ENCODE measurements around the gene NDUFS1. TPM values are rescaled to one million over a fixed set of nuclear protein-coding genes. Genes with fewer than 3 reads are reported as not detected.

Gene NDUFS1
- polyA plus RNA-seq, 1 of the 3 experiments (the other 2 are of a cell fraction): 54.8 TPM

DNA sequence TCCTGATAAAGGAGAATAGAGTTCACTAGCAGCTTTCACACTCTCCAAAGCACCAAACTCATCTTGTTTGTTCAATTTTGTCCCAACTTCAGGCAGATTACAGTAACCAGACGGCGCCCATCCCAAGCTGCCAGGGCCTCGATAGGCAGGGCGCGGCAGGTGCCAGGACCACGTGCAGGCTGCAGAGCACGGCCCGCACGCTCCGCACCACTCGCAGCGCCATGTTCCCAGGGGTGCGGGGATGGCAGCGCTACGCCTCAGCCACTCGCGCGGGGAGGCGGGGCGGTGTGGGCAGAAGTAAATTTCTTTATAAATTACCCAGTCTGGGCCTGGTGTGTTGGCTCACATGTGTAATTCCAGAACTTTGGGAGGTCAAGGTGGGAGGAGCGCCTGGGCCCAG, 43.0 kb downstream of the NDUFS1 start:
- Histone ChIP-seq H3K4me1 (ENCODE audit: control insufficient read depth in 1 of 2, insufficient read depth in 2 of 2, low read depth in 1 of 2, low read length in 1 of 2) (no peaks in the 10 kb centered on the region), H4K20me1 (ENCODE audit: insufficient read depth) (no peaks in the 10 kb centered on the region), H3K9me3 (no peaks in the 10 kb centered on the region), H3K4me2 (no peak overlapping the region), H3K9me2 (no peaks in the 10 kb centered on the region), H3K79me2 (ENCODE audit: insufficient read depth) (no peaks in the 10 kb centered on the region), H2AFZ (ENCODE audit: low read depth) (no peak overlapping the region), H3K4me3 (ENCODE audit: low read depth in 2 of 2, low read length in 1 of 2) (no peak overlapping the region), H3K9ac (no peak overlapping the region), H3F3A (replicated peaks; ENCODE audit: insufficient read depth) (no peaks in the 10 kb centered on the region), H3K27me3 (ENCODE audit: insufficient read depth) (no peaks in the 10 kb centered on the region), H3K27ac (ENCODE audit: low read depth in 2 of 2, low read length in 1 of 2) (no peak overlapping the region), H3K36me3 (replicated peaks in 1 of 2; ENCODE audit: control insufficient read depth in 1 of 2, insufficient read depth in 2 of 2, low read length in 1 of 2) (peaks cover 11 to 46% of the 10 kb centered on the region in 2 experiments)
- POLR2A ChIA-PET: no interaction called here
- WGBS (ENCODE audit: low lambda C conversion rate): 96% methylated on average over 19 of the region's 21 CpGs
- no peak for DNase-seq
- CTCF ChIA-PET: no interaction called here
- TF ChIP-seq, protein P1, sequence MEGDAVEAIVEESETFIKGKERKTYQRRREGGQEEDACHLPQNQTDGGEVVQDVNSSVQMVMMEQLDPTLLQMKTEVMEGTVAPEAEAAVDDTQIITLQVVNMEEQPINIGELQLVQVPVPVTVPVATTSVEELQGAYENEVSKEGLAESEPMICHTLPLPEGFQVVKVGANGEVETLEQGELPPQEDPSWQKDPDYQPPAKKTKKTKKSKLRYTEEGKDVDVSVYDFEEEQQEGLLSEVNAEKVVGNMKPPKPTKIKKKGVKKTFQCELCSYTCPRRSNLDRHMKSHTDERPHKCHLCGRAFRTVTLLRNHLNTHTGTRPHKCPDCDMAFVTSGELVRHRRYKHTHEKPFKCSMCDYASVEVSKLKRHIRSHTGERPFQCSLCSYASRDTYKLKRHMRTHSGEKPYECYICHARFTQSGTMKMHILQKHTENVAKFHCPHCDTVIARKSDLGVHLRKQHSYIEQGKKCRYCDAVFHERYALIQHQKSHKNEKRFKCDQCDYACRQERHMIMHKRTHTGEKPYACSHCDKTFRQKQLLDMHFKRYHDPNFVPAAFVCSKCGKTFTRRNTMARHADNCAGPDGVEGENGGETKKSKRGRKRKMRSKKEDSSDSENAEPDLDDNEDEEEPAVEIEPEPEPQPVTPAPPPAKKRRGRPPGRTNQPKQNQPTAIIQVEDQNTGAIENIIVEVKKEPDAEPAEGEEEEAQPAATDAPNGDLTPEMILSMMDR (IDR thresholded peaks at IDR 0.05): no peak
- TF ChIP-seq, protein P2, sequence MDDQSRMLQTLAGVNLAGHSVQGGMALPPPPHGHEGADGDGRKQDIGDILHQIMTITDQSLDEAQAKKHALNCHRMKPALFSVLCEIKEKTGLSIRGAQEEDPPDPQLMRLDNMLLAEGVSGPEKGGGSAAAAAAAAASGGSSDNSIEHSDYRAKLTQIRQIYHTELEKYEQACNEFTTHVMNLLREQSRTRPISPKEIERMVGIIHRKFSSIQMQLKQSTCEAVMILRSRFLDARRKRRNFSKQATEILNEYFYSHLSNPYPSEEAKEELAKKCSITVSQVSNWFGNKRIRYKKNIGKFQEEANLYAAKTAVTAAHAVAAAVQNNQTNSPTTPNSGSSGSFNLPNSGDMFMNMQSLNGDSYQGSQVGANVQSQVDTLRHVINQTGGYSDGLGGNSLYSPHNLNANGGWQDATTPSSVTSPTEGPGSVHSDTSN (IDR thresholded peaks at IDR 0.05): no peak
- TF ChIP-seq NRF1 (IDR thresholded peaks at IDR 0.05; ENCODE audit: low read depth, low read length) (no peak), MEF2A (IDR thresholded peaks at IDR 0.05; ENCODE audit: borderline replicate concordance, low read depth) (no peak)

DNA sequence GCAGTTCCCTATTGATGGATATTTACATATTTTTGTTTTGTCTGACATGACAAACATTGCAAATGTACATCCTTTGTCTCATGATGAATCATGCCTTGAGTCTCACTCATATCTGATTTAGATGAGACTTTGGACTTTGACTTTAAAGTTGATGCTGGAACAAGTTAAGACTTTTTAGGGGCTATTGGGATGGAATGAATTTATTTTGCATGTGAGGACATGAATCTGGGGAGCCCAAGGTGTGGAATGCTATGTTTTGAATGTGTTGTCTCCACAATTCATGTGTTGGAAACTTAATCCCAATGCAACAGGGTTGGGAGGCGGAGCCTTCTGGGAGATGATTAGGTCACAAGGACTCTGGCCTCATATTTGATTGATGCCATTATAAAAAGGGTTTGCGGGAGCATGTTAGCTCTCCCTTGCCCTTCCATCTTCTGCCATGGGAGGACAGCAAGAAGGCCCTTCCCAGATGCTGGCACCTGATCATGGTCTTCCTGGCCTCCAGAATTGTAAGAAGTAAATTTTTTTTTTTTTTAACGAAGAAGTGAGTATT, 44.1 kb downstream of the NDUFS1 start:
- Histone ChIP-seq H3K79me2 (ENCODE audit: insufficient read depth) (no peaks in the 10 kb centered on the region), H3K9ac (no peak overlapping the region), H3K4me3 (ENCODE audit: low read depth in 2 of 2, low read length in 1 of 2) (no peak overlapping the region), H3K27me3 (ENCODE audit: insufficient read depth) (no peaks in the 10 kb centered on the region), H3K4me1 (ENCODE audit: control insufficient read depth in 1 of 2, insufficient read depth in 2 of 2, low read depth in 1 of 2, low read length in 1 of 2) (no peaks in the 10 kb centered on the region), H3F3A (replicated peaks; ENCODE audit: insufficient read depth) (no peaks in the 10 kb centered on the region), H2AFZ (ENCODE audit: low read depth) (no peak overlapping the region), H4K20me1 (ENCODE audit: insufficient read depth) (no peaks in the 10 kb centered on the region), H3K9me2 (no peaks in the 10 kb centered on the region), H3K9me3 (no peaks in the 10 kb centered on the region), H3K36me3 (replicated peaks in 1 of 2; ENCODE audit: control insufficient read depth in 1 of 2, insufficient read depth in 2 of 2, low read length in 1 of 2) (peaks cover 3 to 35% of the 10 kb centered on the region in 2 experiments), H3K4me2 (no peak overlapping the region), H3K27ac (ENCODE audit: low read depth in 2 of 2, low read length in 1 of 2) (no peak overlapping the region)
- TF ChIP-seq YY1 (IDR thresholded peaks at IDR 0.05; ENCODE audit: low read depth) (no peak), MEF2A (IDR thresholded peaks at IDR 0.05; ENCODE audit: borderline replicate concordance, low read depth) (no peak), ELF1 (IDR thresholded peaks at IDR 0.05) (no peak), RCOR1 (IDR thresholded peaks at IDR 0.05; ENCODE audit: low read length) (no peak), CHD2 (IDR thresholded peaks at IDR 0.05; ENCODE audit: low read length, partially characterized antibody) (no peak), RFX5 (IDR thresholded peaks at IDR 0.05; ENCODE audit: low read length) (no peak), TAF1 (IDR thresholded peaks at IDR 0.05; ENCODE audit: borderline replicate concordance, low read depth, low read length) (no peak), TCF12 (IDR thresholded peaks at IDR 0.05) (no peak), FOSL2 (IDR thresholded peaks at IDR 0.05; ENCODE audit: borderline replicate concordance, low read depth) (no peak), FOXM1 (IDR thresholded peaks at IDR 0.05; ENCODE audit: low read depth) (no peak), RAD21 (IDR thresholded peaks at IDR 0.05; ENCODE audit: low read length) (no peak), POLR2AphosphoS5 (IDR thresholded peaks at IDR 0.05; ENCODE audit: low read depth, low read length) (no peak), EZH2phosphoT487 (IDR thresholded peaks at IDR 0.05; ENCODE audit: borderline replicate concordance, low read depth) (no peak), RXRA (IDR thresholded peaks at IDR 0.05; ENCODE audit: borderline replicate concordance, low read depth) (no peak)
- TF ChIP-seq, protein P3, sequence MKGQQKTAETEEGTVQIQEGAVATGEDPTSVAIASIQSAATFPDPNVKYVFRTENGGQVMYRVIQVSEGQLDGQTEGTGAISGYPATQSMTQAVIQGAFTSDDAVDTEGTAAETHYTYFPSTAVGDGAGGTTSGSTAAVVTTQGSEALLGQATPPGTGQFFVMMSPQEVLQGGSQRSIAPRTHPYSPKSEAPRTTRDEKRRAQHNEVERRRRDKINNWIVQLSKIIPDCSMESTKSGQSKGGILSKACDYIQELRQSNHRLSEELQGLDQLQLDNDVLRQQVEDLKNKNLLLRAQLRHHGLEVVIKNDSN (IDR thresholded peaks at IDR 0.05; ENCODE audit: borderline replicate concordance, low read depth): no peak
- TF ChIP-seq, protein P4, sequence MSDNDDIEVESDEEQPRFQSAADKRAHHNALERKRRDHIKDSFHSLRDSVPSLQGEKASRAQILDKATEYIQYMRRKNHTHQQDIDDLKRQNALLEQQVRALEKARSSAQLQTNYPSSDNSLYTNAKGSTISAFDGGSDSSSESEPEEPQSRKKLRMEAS (IDR thresholded peaks at IDR 0.05; ENCODE audit: low read depth): no peak
- TF ChIP-seq, protein P5, sequence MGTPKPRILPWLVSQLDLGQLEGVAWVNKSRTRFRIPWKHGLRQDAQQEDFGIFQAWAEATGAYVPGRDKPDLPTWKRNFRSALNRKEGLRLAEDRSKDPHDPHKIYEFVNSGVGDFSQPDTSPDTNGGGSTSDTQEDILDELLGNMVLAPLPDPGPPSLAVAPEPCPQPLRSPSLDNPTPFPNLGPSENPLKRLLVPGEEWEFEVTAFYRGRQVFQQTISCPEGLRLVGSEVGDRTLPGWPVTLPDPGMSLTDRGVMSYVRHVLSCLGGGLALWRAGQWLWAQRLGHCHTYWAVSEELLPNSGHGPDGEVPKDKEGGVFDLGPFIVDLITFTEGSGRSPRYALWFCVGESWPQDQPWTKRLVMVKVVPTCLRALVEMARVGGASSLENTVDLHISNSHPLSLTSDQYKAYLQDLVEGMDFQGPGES (IDR thresholded peaks at IDR 0.05; ENCODE audit: low read depth, low read length): no peak
- TF ChIP-seq, protein P2 (IDR thresholded peaks at IDR 0.05): no peak
- ChIA-PET POLR2A (no interaction called here), CTCF (interaction anchor here (1.2 kb wide), 1 partner anchor 13 kb away, joined by 4 read pairs; no protein-coding TSS in a partner anchor)
- WGBS (ENCODE audit: low lambda C conversion rate): 84% methylated on average over 3 of the region's 3 CpGs
- no peak for DNase-seq

Measured in SK-N-SH (cell line).